Vagina (tissue), 2 donors: ENCODE measurements around the gene NOL4L. TPM values are rescaled to one million over a fixed set of nuclear protein-coding genes. Genes with fewer than 3 reads are reported as not detected.
A peak's percentile ranks its signal among the peaks of the same experiment; 100 is the strongest.

Source experiments
- DNase-seq, 2 donors: peaks; one replicate each; pipeline ENCODE4 v3.0.0-alpha.2; 2017; ENCODE audit errors: extremely low spot score in 2 of 2
- H3K27ac ChIP-seq: fragments of 200-600 bp; sonication (generic); one replicate; pipeline ENCODE4 v1.5.1; 2019
- H3K27me3 ChIP-seq: fragments of 200-600 bp; sonication (generic); one replicate; pipeline ENCODE4 v1.5.1; 2019
- H3K36me3 ChIP-seq, 2 donors: fragments of 200-600 bp; sonication (generic); one replicate each; pipeline ENCODE4 v1.5.1; 2017 to 2019
- H3K4me1 ChIP-seq: fragments of 200-600 bp; sonication (generic); one replicate; pipeline ENCODE4 v1.5.1; 2019
- H3K4me3 ChIP-seq, 2 donors: fragments of 200-600 bp; sonication (generic); 1 replicate in 1 of 2; 2 replicates in 1 of 2; pipeline ENCODE4 v1.5.1; 2016 to 2019
- H3K9me3 ChIP-seq: fragments of 200-600 bp; sonication (generic); one replicate; pipeline ENCODE4 v1.5.1; 2019
- POLR2A ChIP-seq, 2 donors: fragments of 450-650 bp; IDR thresholded peaks; one replicate each; pipeline ENCODE4 v1.6.1; 2017; ENCODE audit warnings: antibody characterized with exemption in 2 of 2, mild to moderate bottlenecking in 2 of 2, moderate library complexity in 2 of 2
- POLR2AphosphoS5 ChIP-seq, 2 donors: sonication (generic); formaldehyde crosslinking; IDR thresholded peaks; one replicate each; pipeline ENCODE4 v1.9.0; 2017; ENCODE audit warnings: antibody characterized with exemption in 2 of 2, mild to moderate bottlenecking in 2 of 2, low read depth in 1 of 2; ENCODE audit not compliant: insufficient read depth in 1 of 2
- intact Hi-C: fragments of 100-400 bp; cut with DNase I; formaldehyde crosslinking; loops from one replicate; pipeline ENCODE4 v1.15.1; 2023
- total RNA-seq: library from RNA; depleted of rRNA; stranded (reverse); fragments of >200 nt; gene quantifications from one replicate; pipeline ENCODE4 v1.2.3, GENCODE V29; 2016
- TF ChIP-seq, protein P1 (sequence below), 3 experiments: fragments of 450-650 bp in 2 of 3; fragments of 200-600 bp in 1 of 3; sonication (generic) in 1 of 3; IDR thresholded peaks; one replicate each; pipeline ENCODE4 v1.5.1; 2017 to 2019; ENCODE audit warnings: antibody characterized with exemption in 3 of 3, mild to moderate bottlenecking in 2 of 3, moderate library complexity in 2 of 3

Gene NOL4L
- total RNA-seq, 1 donor from 2014 or later: 17.9 TPM

GRCh38 chr20:32621071-32621890, 36.1 kb upstream of the NOL4L start:
- Histone ChIP-seq H3K27me3 (no peaks in the 10 kb centered on the region), H3K4me3 (no peak overlapping the region), H3K27ac (no peak overlapping the region), H3K36me3 (no peaks in the 10 kb centered on the region), H3K4me1 (no peaks in the 10 kb centered on the region), H3K9me3 (no peaks in the 10 kb centered on the region)
- intact Hi-C loops: no loop called here
- DNase-seq: peak in 1 of 2 donors; percentile 99
- no peak for TF ChIP-seq POLR2AphosphoS5 (IDR thresholded peaks at IDR 0.05; ENCODE audit: insufficient read depth in 1 of 2, low read depth in 1 of 2)
- TF ChIP-seq POLR2A (IDR thresholded peaks at IDR 0.05): no peak
- TF ChIP-seq, protein P1, sequence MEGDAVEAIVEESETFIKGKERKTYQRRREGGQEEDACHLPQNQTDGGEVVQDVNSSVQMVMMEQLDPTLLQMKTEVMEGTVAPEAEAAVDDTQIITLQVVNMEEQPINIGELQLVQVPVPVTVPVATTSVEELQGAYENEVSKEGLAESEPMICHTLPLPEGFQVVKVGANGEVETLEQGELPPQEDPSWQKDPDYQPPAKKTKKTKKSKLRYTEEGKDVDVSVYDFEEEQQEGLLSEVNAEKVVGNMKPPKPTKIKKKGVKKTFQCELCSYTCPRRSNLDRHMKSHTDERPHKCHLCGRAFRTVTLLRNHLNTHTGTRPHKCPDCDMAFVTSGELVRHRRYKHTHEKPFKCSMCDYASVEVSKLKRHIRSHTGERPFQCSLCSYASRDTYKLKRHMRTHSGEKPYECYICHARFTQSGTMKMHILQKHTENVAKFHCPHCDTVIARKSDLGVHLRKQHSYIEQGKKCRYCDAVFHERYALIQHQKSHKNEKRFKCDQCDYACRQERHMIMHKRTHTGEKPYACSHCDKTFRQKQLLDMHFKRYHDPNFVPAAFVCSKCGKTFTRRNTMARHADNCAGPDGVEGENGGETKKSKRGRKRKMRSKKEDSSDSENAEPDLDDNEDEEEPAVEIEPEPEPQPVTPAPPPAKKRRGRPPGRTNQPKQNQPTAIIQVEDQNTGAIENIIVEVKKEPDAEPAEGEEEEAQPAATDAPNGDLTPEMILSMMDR (IDR thresholded peaks at IDR 0.05): no peak

DNA sequence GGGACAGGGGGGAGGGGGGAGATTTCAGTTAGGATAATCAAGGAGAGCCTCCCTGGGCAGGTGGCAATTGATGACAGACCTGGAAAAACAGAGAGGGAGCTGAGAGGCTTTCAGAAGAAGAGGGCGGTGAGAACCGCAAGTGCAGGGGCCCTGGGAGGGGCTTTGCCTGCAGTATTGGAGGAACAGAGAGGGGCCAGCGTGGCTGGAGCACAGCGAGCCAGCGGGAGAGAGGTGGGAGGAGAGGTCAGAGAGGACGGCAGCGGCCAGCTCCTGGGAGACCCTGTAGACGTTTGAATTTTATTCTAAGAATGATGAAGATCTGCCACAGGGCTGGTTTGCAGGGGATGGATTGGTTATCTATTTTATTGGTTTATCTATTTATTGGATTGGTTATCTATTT, 34.5 kb upstream of the NOL4L start:
- no peaks in the 10 kb centered on the region for H3K9me3 ChIP-seq
- H3K4me3 ChIP-seq: no peak overlapping the region
- H3K36me3 ChIP-seq: no peaks in the 10 kb centered on the region
- DNase-seq: no peak
- TF ChIP-seq, protein P1 (IDR thresholded peaks at IDR 0.05): no peak
- TF ChIP-seq POLR2AphosphoS5 (IDR thresholded peaks at IDR 0.05; ENCODE audit: insufficient read depth in 1 of 2, low read depth in 1 of 2) (no peak), POLR2A (IDR thresholded peaks at IDR 0.05) (no peak)
- intact Hi-C loops: no loop called here
- no peak overlapping the region for H3K27ac ChIP-seq
- H3K4me1 ChIP-seq: no peaks in the 10 kb centered on the region
- H3K27me3 ChIP-seq: no peaks in the 10 kb centered on the region

GRCh38 chr20:32614772-32615171, 29.6 kb upstream of the NOL4L start:
- Histone ChIP-seq H3K27me3 (no peaks in the 10 kb centered on the region), H3K9me3 (no peaks in the 10 kb centered on the region), H3K4me1 (no peaks in the 10 kb centered on the region), H3K36me3 (no peaks in the 10 kb centered on the region), H3K4me3 (no peak overlapping the region), H3K27ac (no peak overlapping the region)
- DNase-seq: no peak
- TF ChIP-seq, protein P1 (IDR thresholded peaks at IDR 0.05): no peak
- TF ChIP-seq POLR2A (IDR thresholded peaks at IDR 0.05): no peak
- no peak for TF ChIP-seq POLR2AphosphoS5 (IDR thresholded peaks at IDR 0.05; ENCODE audit: insufficient read depth in 1 of 2, low read depth in 1 of 2)
- intact Hi-C loops: no loop called here

- no peaks in the 10 kb centered on the region for H3K4me1 ChIP-seq
- no peak for DNase-seq
- H3K36me3 ChIP-seq: no peaks in the 10 kb centered on the region
- H3K27ac ChIP-seq: no peak overlapping the region
- TF ChIP-seq POLR2AphosphoS5 (IDR thresholded peaks at IDR 0.05; ENCODE audit: insufficient read depth in 1 of 2, low read depth in 1 of 2) (no peak), POLR2A (IDR thresholded peaks at IDR 0.05) (no peak)
- TF ChIP-seq, protein P1 (IDR thresholded peaks at IDR 0.05): no peak
- no peaks in the 10 kb centered on the region for H3K9me3 ChIP-seq
- intact Hi-C loops: no loop called here
- no peaks in the 10 kb centered on the region for H3K27me3 ChIP-seq
- H3K4me3 ChIP-seq: no peak overlapping the region
These were observed 29.2 kb upstream of the NOL4L start for GRCh38 chr20:32614303-32614702.
